GM19043 (cell line): ENCODE results near the gene IFT81.

Source experiments
- ATAC-seq: cut with Tn5 transposase; IDR thresholded peaks from one replicate; pipeline ENCODE4 v1.9.1; 2021; ENCODE audit warnings: low read depth; ENCODE audit not compliant: unreplicated experiment

The IFT81 gene

GRCh38 chr12:110149086-110149660 lies 25.0 kb downstream of the IFT81 start:
- no peak for ATAC-seq

GRCh38 chr12:110156766-110157165 lies 32.6 kb downstream of the IFT81 start:
- ATAC-seq = no peak

GRCh38 chr12:110157539-110157938 lies 33.4 kb downstream of the IFT81 start:
- ATAC-seq = no peak

- no peak for ATAC-seq
These were observed 35.6 kb downstream of the IFT81 start for GRCh38 chr12:110159671-110160245.

GRCh38 chr12:110165540-110166159 lies 41.5 kb downstream of the IFT81 start:
- peak; percentile 78 for ATAC-seq

- no peak for ATAC-seq
These were observed 44.7 kb downstream of the IFT81 start for GRCh38 chr12:110168732-110169455.

- ATAC-seq = no peak
These were observed 46.5 kb downstream of the IFT81 start for GRCh38 chr12:110170535-110171185.

GRCh38 chr12:110171186-110171538 lies 47.0 kb downstream of the IFT81 start:
- no peak for ATAC-seq

- no peak for ATAC-seq
These were observed 47.5 kb downstream of the IFT81 start for GRCh38 chr12:110171636-110172035.

- no peak for ATAC-seq
These were observed 50.3 kb downstream of the IFT81 start for GRCh38 chr12:110174373-110174996.

- ATAC-seq = no peak
These were observed 51.0 kb downstream of the IFT81 start for GRCh38 chr12:110175201-110175600.

- no peak for ATAC-seq
These were observed 52.6 kb downstream of the IFT81 start for GRCh38 chr12:110176745-110177144.

GRCh38 chr12:110179291-110179690 lies 55.1 kb downstream of the IFT81 start:
- no peak for ATAC-seq

- ATAC-seq = no peak
These were observed 56.4 kb downstream of the IFT81 start for GRCh38 chr12:110180591-110181005.

- ATAC-seq = no peak
These were observed 58.1 kb downstream of the IFT81 start for GRCh38 chr12:110182281-110182680.

- no peak for ATAC-seq
These were observed 59.2 kb downstream of the IFT81 start for GRCh38 chr12:110183386-110183785.

- no peak for ATAC-seq
These were observed 61.5 kb downstream of the IFT81 start for GRCh38 chr12:110185626-110186025.

- ATAC-seq = no peak
These were observed 61.9 kb downstream of the IFT81 start for GRCh38 chr12:110186059-110186458.

- ATAC-seq = no peak
These were observed 69.0 kb downstream of the IFT81 start for GRCh38 chr12:110193196-110193595.

- no peak for ATAC-seq
These were observed 72.8 kb downstream of the IFT81 start for GRCh38 chr12:110197003-110197402.

GRCh38 chr12:110198386-110198785 lies 74.2 kb downstream of the IFT81 start:
- ATAC-seq = no peak
